Nucleus accumbens (tissue), 56 donors: ENCODE measurements around the gene QPCT.

ENCODE experiments used
- DNase-seq, 56 donors: peaks; one replicate each; lab custom pipeline; 2025; lab: John Stamatoyannopoulos, UW

QPCT gene

GRCh38 chr2:37324786-37325624 is 19.4 kb upstream of the QPCT start, which contains the start of gene PRKD3:
PRKD3 (minus strand) TSS chr2:37324833; CDS start chr2:37316524, 8,309 bp downstream.
- peak in 37 of 56 donors; percentile 6 to 82 (median 57) for DNase-seq

DNA sequence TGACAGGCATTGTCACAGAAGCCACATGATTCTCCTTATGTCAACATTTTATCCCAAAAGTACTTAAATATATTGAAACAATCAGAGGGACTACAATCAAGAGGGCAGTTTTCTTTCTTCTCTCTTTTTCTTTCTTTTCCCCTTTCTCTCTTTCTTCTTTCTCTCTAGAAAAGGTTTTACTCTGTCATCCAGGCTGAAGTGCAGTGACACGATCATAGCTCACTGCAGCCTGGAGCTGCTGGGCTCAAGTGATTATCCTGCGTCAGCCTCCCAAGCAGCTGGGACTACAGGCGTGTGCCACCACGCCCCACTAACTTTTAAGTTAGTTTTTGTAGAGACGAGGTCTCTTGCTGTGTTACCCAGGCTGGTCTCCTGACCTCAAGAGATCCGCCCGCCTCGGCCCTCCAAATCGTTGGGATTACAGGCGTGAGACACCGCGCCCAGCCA is 18.8 kb upstream of the QPCT start:
- no peak for DNase-seq

DNA sequence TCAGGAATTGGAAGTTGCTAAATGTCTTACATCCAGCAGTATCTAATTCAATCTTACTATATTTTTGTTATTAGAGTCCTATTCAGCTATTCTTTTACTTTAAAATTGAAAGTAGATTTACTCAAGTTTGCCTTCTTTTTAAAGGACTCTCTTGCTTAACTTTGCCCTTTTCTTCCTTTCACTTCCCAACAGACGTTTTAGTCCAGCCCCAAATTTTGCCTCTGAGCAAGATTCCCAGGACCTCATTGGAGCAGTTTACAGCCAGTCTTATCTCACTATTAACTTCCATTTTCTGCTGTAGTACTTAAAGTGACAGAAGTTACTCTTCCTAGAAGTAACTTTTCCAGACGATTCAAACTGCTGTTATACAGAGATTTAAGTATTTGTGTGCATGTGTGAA is 18.1 kb upstream of the QPCT start:
- peak in 1 of 56 donors; percentile 12 for DNase-seq

DNA sequence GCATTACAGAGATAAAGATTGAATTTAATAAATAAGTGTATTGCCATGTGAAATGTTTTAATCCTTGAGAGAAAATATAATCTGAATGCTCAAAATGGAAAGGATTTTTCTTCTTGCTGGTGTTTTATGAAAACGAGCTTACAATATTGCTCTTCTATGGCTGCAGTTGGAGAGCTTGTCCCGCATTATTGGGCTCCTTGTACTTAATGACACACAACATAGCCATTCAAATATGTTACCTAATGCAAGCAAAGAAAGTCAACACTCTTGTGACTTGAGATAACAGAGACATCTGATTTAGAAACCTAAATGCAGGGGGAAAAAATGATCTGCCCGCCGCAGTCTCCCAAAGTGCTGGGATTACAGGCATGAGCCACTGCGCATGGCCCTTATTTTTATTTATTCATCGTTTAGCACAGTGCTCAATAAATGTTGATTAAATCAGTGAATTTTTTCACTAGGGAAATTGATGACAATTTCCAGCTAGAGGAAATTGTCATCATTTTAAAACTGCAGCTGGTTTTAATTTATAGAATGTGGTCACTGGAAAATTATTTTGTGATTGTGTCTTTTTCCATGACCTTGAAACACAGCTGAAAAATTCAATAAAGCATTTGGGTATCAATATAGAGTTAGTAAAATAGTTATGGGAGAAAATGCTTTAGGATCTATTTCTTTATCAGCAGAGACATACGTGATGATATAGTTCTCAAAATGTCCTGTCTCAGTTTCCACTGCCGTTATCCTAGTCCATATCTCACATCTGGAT is 17.4 kb upstream of the QPCT start:
- no peak for DNase-seq

- no peak for DNase-seq
Measured at GRCh38 chr2:37330681-37331080, 13.7 kb upstream of the QPCT start.

- no peak for DNase-seq
Measured at GRCh38 chr2:37332560-37332959, 11.9 kb upstream of the QPCT start.

DNA sequence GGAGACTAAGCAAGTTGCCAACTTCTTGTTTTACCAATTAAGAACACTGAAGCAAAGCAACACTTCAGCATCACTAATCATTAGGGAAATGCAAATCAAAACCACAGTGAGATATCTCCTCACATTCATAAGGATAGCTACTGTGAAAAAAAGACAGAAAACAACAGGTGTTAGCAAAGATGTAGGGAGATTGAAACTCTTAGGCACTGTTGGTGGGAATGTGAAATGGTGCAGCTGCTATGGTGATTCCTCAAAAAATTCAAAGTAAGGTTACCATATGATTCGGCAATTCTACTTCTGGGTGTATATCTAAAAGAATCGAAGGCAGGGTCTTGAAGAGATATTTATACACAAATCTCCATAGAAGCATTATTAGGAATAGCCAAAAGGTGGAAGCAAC is 11.2 kb upstream of the QPCT start:
- DNase-seq: no peak

DNA sequence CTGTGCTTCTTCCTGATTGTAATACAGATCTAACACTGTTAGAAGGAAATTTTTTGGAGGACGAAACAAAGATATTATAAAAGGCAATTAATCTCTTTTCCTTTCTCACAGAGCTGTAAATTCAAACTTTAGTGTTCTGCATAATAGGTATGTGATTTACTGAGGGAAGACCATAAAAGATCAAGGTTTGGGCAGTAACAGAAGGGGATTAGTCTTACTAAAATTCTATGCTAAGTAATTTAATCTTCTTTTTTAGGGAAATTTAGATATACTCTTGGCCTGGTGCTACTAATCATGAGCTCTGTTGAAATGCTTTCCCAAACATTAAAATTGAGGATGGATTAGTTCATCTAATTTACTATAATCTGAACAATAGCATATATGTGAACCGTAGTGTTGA is 8.8 kb upstream of the QPCT start:
- no peak for DNase-seq

- peak in 1 of 56 donors; percentile 18 for DNase-seq
Measured at GRCh38 chr2:37337620-37338280, 6.7 kb upstream of the QPCT start.

DNA sequence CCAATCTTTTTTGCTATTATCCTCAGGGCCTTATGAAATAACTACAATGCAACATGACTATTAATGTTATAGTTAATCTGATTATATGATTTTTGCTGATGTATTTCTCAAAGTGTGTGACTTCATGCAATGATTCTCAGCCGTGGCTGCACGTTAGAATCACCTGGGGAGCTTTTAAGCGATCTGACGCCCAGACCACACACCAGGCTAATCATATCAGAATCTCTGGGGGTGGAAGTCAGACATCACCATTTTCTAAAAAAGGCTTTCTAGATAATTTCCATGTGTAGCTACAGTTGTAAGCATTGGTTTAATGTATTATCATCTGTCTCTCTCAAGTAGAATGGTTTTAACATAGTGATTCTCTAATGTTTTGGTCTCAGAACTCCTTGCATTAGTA is 5.5 kb upstream of the QPCT start:
- no peak for DNase-seq

- no peak for DNase-seq
Measured at GRCh38 chr2:37340637-37341036, 3.8 kb upstream of the QPCT start.

- DNase-seq: no peak
Measured at GRCh38 chr2:37342591-37343220, 1.7 kb upstream of the QPCT start.

DNA sequence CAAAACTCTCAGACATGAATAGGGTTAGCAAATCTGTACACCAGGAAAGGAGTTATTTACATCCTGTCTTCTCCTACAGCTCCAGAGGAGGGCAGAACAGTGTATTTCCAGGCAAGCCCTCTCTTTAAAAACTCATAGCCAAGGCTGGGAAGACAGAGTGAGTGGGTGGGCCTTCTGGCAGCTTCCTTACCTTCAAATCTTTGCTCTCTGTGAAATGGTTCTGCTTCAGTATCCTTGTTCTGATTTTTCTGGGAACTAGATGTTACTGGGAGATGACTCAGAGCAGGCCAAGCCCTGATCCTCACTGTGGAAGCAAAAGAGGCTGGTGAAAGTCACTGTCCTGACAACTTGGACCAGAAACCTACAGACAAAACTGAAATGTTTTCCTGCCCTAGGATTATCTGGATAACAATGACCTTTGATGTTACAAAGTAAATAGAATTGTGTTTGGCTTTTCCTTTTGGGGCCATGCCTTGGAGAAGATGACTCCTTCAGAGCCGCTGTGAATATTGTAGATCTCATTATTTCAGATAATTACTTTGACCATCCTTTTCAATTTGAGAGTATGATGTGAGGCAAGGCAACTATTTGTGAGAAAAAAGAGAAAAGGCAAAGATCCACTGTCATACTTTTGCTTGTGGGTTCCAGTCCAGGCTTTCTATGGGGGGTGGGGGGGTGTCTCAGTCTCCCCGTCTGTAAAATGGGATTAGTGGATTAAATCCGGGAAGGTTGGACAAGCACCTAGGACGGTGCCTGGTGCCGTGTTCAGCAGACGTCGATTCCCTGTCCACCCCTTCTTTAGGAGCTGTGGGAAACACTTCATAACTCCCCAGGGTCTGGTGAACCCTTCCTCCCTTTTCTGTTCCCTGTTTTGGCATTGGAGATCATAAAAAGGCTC is 644 bp upstream of the QPCT start:
- no peak for DNase-seq

- DNase-seq: no peak
Measured at GRCh38 chr2:37348155-37348554, 3.7 kb downstream of the QPCT start.

DNA sequence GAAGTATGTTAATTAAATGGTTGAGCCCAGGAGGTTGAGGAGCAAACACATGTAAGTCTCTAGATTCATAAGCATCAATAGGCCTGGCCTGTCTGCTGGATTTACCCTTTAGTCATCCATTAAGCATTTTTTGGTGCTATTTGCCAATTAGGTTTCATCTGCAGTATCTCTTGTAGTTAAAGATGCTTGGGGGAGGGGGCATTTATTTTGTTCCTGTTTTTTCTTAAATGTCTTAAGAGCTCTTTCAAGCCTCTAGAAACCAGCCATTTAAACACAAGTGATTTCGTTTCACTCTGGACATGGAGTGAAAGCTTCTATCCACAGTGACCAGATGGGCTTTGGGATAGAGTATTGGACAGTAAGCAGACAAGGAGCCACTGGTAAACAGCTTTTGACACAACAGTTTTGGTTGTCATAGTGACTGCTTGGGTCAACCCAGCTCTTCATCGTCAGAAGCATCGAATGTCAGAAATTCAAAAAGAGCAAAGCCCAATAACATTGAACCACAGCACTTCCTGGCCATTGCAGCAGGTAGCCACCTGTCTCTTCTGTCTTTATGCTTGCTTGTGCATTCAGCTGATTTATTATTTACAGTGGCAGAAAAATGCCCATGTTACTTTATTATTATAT is 4.9 kb downstream of the QPCT start:
- DNase-seq: no peak

- no peak for DNase-seq
Measured at GRCh38 chr2:37350034-37350433, 5.6 kb downstream of the QPCT start.

DNA sequence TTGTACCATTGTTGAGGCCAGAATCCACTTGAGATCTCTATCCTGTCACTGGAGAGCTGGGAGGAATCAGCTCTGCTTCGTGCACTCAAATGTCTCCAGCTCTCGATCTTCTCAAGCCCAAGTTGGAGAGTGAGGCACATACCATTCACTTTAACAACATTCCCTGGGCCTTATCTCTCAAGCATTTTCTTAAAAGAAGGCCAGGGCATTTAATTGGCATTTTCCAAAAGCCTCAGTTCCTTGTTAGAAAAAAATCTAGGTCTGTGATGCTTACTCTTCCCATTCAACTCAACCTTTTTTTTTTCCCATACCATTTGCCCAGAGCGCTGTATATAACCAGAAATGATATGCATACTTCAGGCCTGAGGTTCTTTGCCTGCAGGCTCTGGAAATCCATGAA is 10.1 kb downstream of the QPCT start:
- no peak for DNase-seq

DNA sequence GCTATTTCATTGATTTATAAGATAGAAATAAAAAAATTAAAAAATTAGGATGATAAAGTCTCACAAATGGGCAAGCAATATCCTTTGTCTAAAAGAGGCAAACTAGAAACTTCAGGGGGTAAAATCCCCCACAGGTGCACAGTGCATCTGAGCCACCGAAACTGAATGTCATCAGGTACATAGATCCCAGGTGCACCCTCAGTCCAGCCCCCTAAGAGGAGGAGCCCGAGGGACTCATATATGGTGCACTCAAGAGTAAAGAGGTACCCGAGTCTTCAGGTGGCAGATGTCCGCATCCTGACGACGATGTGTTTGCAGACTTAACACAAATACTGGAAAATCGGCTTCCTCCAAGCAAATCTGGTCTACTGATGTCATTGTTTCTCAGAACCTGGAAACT is 11.3 kb downstream of the QPCT start:
- no peak for DNase-seq

- no peak for DNase-seq
Measured at GRCh38 chr2:37356299-37356698, 11.9 kb downstream of the QPCT start.
